Spleen (tissue), 11 donors: Measurements from ENCODE around the gene RSBN1L. TPM values are rescaled to one million over a fixed set of nuclear protein-coding genes. Genes with fewer than 3 reads are reported as not detected.

Source experiments
- DNase-seq: peaks from one replicate; pipeline ENCODE4 v3.0.0-alpha.2; 2020
- H3K27ac ChIP-seq, 8 donors: fragments of 200-600 bp; sonication (generic) in 7 of 8; 1 replicate in 4 of 8; 2 replicates in 4 of 8; pipeline versions ENCODE4 v1.5.0 to v1.8.0; 2016 to 2021; ENCODE audit warnings: inconsistent platforms in 4 of 8, mild to moderate bottlenecking in 4 of 8, moderate library complexity in 1 of 8
- H3K27me3 ChIP-seq, 7 donors: fragments of 200-600 bp; sonication (generic) in 6 of 7; replicated peaks in 1 of 7; 1 replicate in 4 of 7; 2 replicates in 3 of 7; pipeline versions ENCODE4 v1.5.0 to v1.8.0; 2016 to 2021; ENCODE audit warnings: inconsistent platforms in 3 of 7, mild to moderate bottlenecking in 1 of 7
- H3K36me3 ChIP-seq, 6 donors: fragments of 200-600 bp; sonication (generic) in 5 of 6; 1 replicate in 4 of 6; 2 replicates in 2 of 6; pipeline versions ENCODE4 v1.5.0 to v1.8.0; 2016 to 2021; ENCODE audit warnings: inconsistent platforms in 2 of 6
- H3K4me1 ChIP-seq, 6 donors: fragments of 200-600 bp; sonication (generic) in 5 of 6; 1 replicate in 3 of 6; 2 replicates in 3 of 6; pipeline versions ENCODE4 v1.5.0 to v1.8.0; 2016 to 2021; ENCODE audit warnings: inconsistent platforms in 3 of 6
- H3K4me3 ChIP-seq, 8 donors: fragments of 200-600 bp; sonication (generic) in 7 of 8; 1 replicate in 4 of 8; 2 replicates in 4 of 8; pipeline versions ENCODE4 v1.5.0 to v1.8.0; 2016 to 2021; ENCODE audit warnings: inconsistent platforms in 4 of 8, mild to moderate bottlenecking in 4 of 8, moderate library complexity in 2 of 8
- H3K9me3 ChIP-seq, 8 donors: fragments of 200-600 bp; sonication (generic) in 7 of 8; 1 replicate in 4 of 8; 2 replicates in 4 of 8; pipeline versions ENCODE4 v1.5.0 to v1.8.0; 2016 to 2021; ENCODE audit warnings: inconsistent platforms in 4 of 8
- CTCF ChIP-seq, 11 experiments: fragments of 200-600 bp in 7 of 11; fragments of 450-650 bp in 4 of 11; sonication (generic) in 4 of 11; IDR thresholded peaks in 8 of 11; conservative IDR thresholded peaks in 3 of 11; 1 replicate in 7 of 11; 2 replicates in 4 of 11; pipeline versions ENCODE4 v1.4.0 to v1.8.0; 2016 to 2021; ENCODE audit warnings: antibody characterized with exemption in 11 of 11, inconsistent platforms in 4 of 11, mild to moderate bottlenecking in 1 of 11
- POLR2A ChIP-seq, 3 donors: fragments of 450-650 bp; IDR thresholded peaks; one replicate each; pipeline ENCODE4 v1.5.1; 2017; ENCODE audit warnings: antibody characterized with exemption in 3 of 3, mild to moderate bottlenecking in 1 of 3
- POLR2AphosphoS5 ChIP-seq, 3 donors: sonication (generic); formaldehyde crosslinking; IDR thresholded peaks; one replicate each; pipeline ENCODE4 v1.5.1; 2017; ENCODE audit warnings: antibody characterized with exemption in 3 of 3
- WGBS, 5 donors: extraction: QIAGEN DNeasy Blood & Tissue Kit in 3 of 5; methylation state at CpG; one replicate each; pipeline versions ENCODE4 v1.1.5 to v1.1.7; 2013 to 2018; 5-methylcytosine and 5-hydroxymethylcytosine counted together
- intact Hi-C: fragments of 100-400 bp; cut with DNase I; formaldehyde crosslinking; loops from one replicate; pipeline ENCODE4 v1.15.0; 2023; ENCODE audit warnings: low total_unique reads
- polyA plus RNA-seq, 3 donors: library from polyadenylated mRNA; stranded (reverse); fragments of 200-250 nt; gene quantifications; one replicate each; pipeline ENCODE4 v1.2.1, GENCODE V29; 2013
- total RNA-seq, 7 donors: library from RNA; depleted of rRNA in 3 of 7; stranded (reverse); fragments of >200 nt in 3 of 7; fragmentation: NEBNext Ultra II Directional in 4 of 7; extraction: Animal tissue kit (Norgen Biotek cat#: 25700) in 4 of 7; gene quantifications; one replicate each; pipeline versions ENCODE4 v1.1.0 to v1.2.1, GENCODE V29; 2016 to 2021
- donor health status: healthy with polysubstance abuse.
- donor health status: DM: no; HTN: no; CAD: no; lungs with moderate emphysema.
- donor health status: DM: no; HTN: no; CAD: no.
- donor health status: Bipolar disorder and iron deficiency.
- donor health status: healthy.
- donor health status: DM: no; HTN: no; CAD: no.
- donor health status: DM: yes; HTN: yes; CAD: no.

RSBN1L gene
- total and polyA plus RNA-seq, 10 donors: 9.4 to 32.5 (median 27.5) TPM

- Histone ChIP-seq H3K4me3 (no peak overlapping the region), H3K27me3 (no peaks in the 10 kb centered on the region), H3K9me3 (no peaks in the 10 kb centered on the region), H3K36me3 (peaks cover 0 to 14% (median 0%) of the 10 kb centered on the region in 6 donors), H3K4me1 (peaks cover 17 to 84% (median 52%) of the 10 kb centered on the region in 6 donors), H3K27ac (peak overlapping the region in 4 of 8 donors; percentile 10 to 47 (median 15))
- no peak for DNase-seq
- intact Hi-C loops: loop anchor here (5.0 to 10.0 kb wide), 2 partner anchors 65 to 107 kb away; partner anchors contain the start of gene RSBN1L
- 1 to 8% (median 5%) methylated on average over 3 of the region's 3 CpGs for WGBS, 5 donors
- TF ChIP-seq POLR2A (IDR thresholded peaks at IDR 0.05): no peak
- TF ChIP-seq CTCF (IDR thresholded peaks at IDR 0.05 in 8 of 11, conservative IDR thresholded peaks at IDR 0.05 in 3 of 11): peak; percentile 63 to 85 (median 78)
- no peak for TF ChIP-seq POLR2AphosphoS5 (IDR thresholded peaks at IDR 0.05)
Observed at GRCh38 chr7:77759294-77759889, 63.1 kb downstream of the RSBN1L start.

- intact Hi-C loops: no loop called here
- 81 to 86% (median 85%) methylated on average over 10 of the region's 10 CpGs for WGBS, 5 donors
- no peak for TF ChIP-seq POLR2A (IDR thresholded peaks at IDR 0.05)
- no peak for TF ChIP-seq POLR2AphosphoS5 (IDR thresholded peaks at IDR 0.05)
- no peak overlapping the region for H3K4me3 ChIP-seq
- no peaks in the 10 kb centered on the region for H3K9me3 ChIP-seq
- DNase-seq: no peak
- H3K4me1 ChIP-seq: peaks cover 17 to 93% (median 57%) of the 10 kb centered on the region in 6 donors
- H3K27ac ChIP-seq: no peak overlapping the region
- H3K36me3 ChIP-seq: peaks cover 0 to 15% (median 1%) of the 10 kb centered on the region in 6 donors
- H3K27me3 ChIP-seq: no peaks in the 10 kb centered on the region
Observed at GRCh38 chr7:77760809-77761453, 64.7 kb downstream of the RSBN1L start.

GRCh38 chr7:77765481-77765880, 69.2 kb downstream of the RSBN1L start:
- TF ChIP-seq POLR2AphosphoS5 (IDR thresholded peaks at IDR 0.05) (no peak), POLR2A (IDR thresholded peaks at IDR 0.05) (no peak), CTCF (IDR thresholded peaks at IDR 0.05 in 8 of 11, conservative IDR thresholded peaks at IDR 0.05 in 3 of 11) (no peak)
- no peak overlapping the region for H3K4me3 ChIP-seq
- peaks cover 4 to 52% (median 27%) of the 10 kb centered on the region in 6 donors for H3K4me1 ChIP-seq
- H3K9me3 ChIP-seq: no peaks in the 10 kb centered on the region
- intact Hi-C loops: no loop called here
- H3K27me3 ChIP-seq: no peaks in the 10 kb centered on the region
- DNase-seq: no peak
- 65 to 81% (median 79%) methylated on average over 3 of the region's 3 CpGs for WGBS, 5 donors
- peaks cover 0 to 52% (median 27%) of the 10 kb centered on the region in 6 donors for H3K36me3 ChIP-seq
- no peak overlapping the region for H3K27ac ChIP-seq

- H3K27me3 ChIP-seq: no peaks in the 10 kb centered on the region
- no peak for DNase-seq
- no peaks in the 10 kb centered on the region for H3K9me3 ChIP-seq
- WGBS, 5 donors: 82 to 94% (median 92%) methylated on average over 4 of the region's 4 CpGs
- peaks cover 0 to 59% (median 27%) of the 10 kb centered on the region in 6 donors for H3K36me3 ChIP-seq
- TF ChIP-seq POLR2AphosphoS5 (IDR thresholded peaks at IDR 0.05): no peak
- no peak for TF ChIP-seq CTCF (IDR thresholded peaks at IDR 0.05 in 8 of 11, conservative IDR thresholded peaks at IDR 0.05 in 3 of 11)
- no peak for TF ChIP-seq POLR2A (IDR thresholded peaks at IDR 0.05)
- H3K27ac ChIP-seq: no peak overlapping the region
- peaks cover 2 to 45% (median 20%) of the 10 kb centered on the region in 6 donors for H3K4me1 ChIP-seq
- intact Hi-C loops: no loop called here
- no peak overlapping the region for H3K4me3 ChIP-seq
Observed at GRCh38 chr7:77765906-77766800, 69.9 kb downstream of the RSBN1L start.
